Upper lobe of right lung (tissue), 1 donor: ENCODE data around the gene KRTAP4-4. TPM values are rescaled to one million over a fixed set of nuclear protein-coding genes. Genes with fewer than 3 reads are reported as not detected.
"Not testable (repeated sequence)": the region's sequence is repeated elsewhere in the genome, so short reads cannot be mapped to it uniquely, and the experiment has no call there.

Experiments
- ATAC-seq: fragments of 200-7000 bp; cut with Tn5 transposase; one replicate; pipeline ENCODE4 v1.9.1; 2020; ENCODE audit warnings: mild to moderate bottlenecking, moderate library complexity
- DNase-seq: peaks from one replicate; pipeline ENCODE4 v3.0.0-alpha.2; 2020
- H3K27ac ChIP-seq: fragments of 200-600 bp; one replicate; pipeline ENCODE4 v1.8.0; 2022
- H3K27me3 ChIP-seq: fragments of 200-600 bp; one replicate; pipeline ENCODE4 v1.8.0; 2022; ENCODE audit warnings: mild to moderate bottlenecking
- H3K36me3 ChIP-seq: fragments of 200-600 bp; one replicate; pipeline ENCODE4 v1.8.0; 2022
- H3K4me1 ChIP-seq: fragments of 200-600 bp; one replicate; pipeline ENCODE4 v1.8.0; 2022
- H3K4me3 ChIP-seq: fragments of 200-600 bp; one replicate; pipeline ENCODE4 v1.8.0; 2022; ENCODE audit warnings: mild to moderate bottlenecking
- H3K9me3 ChIP-seq: fragments of 200-600 bp; one replicate; pipeline ENCODE4 v1.8.0; 2022
- intact Hi-C: fragments of 100-400 bp; cut with DNase I; formaldehyde crosslinking; loops from one replicate; pipeline ENCODE4 v1.11.0; 2022
- total RNA-seq: library from RNA; stranded (reverse); fragmentation: NEBNext Ultra II Directional; extraction: Animal tissue kit (Norgen Biotek cat#: 25700); gene quantifications from one replicate; pipeline ENCODE4 v1.2.1, GENCODE V29; 2021
- TF ChIP-seq, protein P1 (sequence below): fragments of 200-600 bp; IDR thresholded peaks from one replicate; pipeline ENCODE4 v1.8.0; 2022; ENCODE audit warnings: antibody characterized with exemption
- donor health status: DM: no; HTN: yes; CAD: no; lungs with severe emphysema.

Gene KRTAP4-4
- total RNA-seq, 1 donor from 2014 or later = not detected

DNA sequence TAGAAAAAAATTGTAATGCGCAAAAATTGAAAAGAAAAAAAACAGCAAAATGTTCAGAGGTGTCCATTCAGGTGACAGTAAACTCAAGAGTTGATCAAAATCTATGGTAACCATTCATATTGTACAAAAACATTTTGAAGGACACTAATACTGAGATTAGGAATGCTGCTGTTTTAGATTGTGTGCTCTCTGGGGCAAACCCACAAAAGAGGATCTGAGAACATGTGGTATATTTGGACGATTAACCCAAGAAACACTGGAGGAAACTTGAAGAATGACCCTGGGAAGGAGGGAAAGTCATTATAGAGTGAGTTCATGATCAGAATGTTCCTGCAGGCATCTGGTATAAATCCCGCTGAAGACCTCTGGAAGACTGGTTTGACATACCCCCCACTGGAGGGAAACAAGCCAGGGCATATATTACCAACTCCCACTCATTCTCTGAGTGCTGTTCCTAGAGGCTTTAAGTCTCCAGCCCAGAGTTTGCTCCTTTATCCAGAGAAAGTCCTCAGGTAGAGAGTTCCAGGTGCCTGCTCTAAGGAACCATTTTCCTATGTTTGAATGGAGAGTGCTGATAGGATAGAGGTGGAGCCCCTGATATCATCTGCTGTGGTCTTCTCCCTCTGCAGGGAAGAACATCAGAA is 16.3 kb upstream of the KRTAP4-4 start:
- ATAC-seq = no peak
- no peaks in the 10 kb centered on the region for H3K36me3 ChIP-seq
- TF ChIP-seq, protein P1, sequence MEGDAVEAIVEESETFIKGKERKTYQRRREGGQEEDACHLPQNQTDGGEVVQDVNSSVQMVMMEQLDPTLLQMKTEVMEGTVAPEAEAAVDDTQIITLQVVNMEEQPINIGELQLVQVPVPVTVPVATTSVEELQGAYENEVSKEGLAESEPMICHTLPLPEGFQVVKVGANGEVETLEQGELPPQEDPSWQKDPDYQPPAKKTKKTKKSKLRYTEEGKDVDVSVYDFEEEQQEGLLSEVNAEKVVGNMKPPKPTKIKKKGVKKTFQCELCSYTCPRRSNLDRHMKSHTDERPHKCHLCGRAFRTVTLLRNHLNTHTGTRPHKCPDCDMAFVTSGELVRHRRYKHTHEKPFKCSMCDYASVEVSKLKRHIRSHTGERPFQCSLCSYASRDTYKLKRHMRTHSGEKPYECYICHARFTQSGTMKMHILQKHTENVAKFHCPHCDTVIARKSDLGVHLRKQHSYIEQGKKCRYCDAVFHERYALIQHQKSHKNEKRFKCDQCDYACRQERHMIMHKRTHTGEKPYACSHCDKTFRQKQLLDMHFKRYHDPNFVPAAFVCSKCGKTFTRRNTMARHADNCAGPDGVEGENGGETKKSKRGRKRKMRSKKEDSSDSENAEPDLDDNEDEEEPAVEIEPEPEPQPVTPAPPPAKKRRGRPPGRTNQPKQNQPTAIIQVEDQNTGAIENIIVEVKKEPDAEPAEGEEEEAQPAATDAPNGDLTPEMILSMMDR = no peak
- H3K27ac ChIP-seq = no peak overlapping the region
- no peaks in the 10 kb centered on the region for H3K27me3 ChIP-seq
- intact Hi-C loops = no loop called here
- H3K4me3 ChIP-seq = no peak overlapping the region
- H3K4me1 ChIP-seq = no peaks in the 10 kb centered on the region
- DNase-seq = no peak
- no peaks in the 10 kb centered on the region for H3K9me3 ChIP-seq

DNA sequence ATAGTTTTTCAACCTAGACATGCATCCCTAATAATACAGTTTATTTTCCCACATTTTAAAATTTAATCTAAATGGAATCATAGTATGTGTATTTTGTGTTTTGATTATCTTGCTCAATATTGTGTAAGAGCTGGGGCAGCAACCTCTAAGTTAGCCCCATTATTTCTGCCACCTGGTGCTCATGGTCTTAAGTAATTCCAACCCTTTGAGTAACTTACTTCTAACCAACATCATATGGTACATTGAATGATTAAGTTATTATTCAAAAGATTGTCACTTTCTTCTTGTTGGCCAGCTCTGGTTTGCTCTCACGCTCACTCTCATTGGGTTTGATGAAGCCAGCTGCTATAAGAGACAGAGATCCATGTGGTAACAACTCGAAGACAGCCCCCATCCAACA is 11.3 kb upstream of the KRTAP4-4 start:
- intact Hi-C loops = no loop called here
- TF ChIP-seq, protein P1 = no peak
- Histone ChIP-seq H3K27ac (no peak overlapping the region), H3K4me3 (no peak overlapping the region), H3K27me3 (no peaks in the 10 kb centered on the region), H3K9me3 (no peaks in the 10 kb centered on the region), H3K4me1 (no peaks in the 10 kb centered on the region), H3K36me3 (no peaks in the 10 kb centered on the region)
- DNase-seq (no peak), ATAC-seq (no peak)

DNA sequence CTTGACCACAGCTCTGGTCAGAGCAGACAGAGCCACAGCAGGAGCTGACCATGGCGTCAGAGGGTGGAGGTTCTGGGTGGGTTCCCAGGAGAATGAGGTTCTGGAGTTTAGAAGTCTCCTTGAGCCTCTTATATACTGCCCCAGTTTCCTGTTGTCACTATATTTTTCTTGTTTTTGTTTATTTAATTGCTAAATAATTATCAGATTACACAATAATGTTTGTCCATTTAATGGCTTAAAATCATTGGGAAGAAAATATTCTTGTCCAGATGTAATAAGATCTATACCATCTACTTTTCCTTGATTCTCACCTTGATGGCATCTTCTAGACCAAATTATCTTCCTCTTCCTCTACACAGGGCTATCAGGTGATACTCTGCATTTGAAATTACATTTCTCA is 7.6 kb upstream of the KRTAP4-4 start, which contains the start of gene KRTAP4-3:
KRTAP4-3 (minus strand) TSS at position 101 of the 400 bp plus-strand sequence; CDS start at position 52, 49 bp downstream.
- H3K36me3 ChIP-seq = no peaks in the 10 kb centered on the region
- no peak for ATAC-seq
- TF ChIP-seq, protein P1 = no peak
- H3K4me3 ChIP-seq = no peak within 1 kb of the TSS
- H3K27ac ChIP-seq = no peak within 1 kb of the TSS
- DNase-seq = no peak
- intact Hi-C loops = no loop called here
- H3K27me3 ChIP-seq = no peaks in the 10 kb centered on the region
- H3K9me3 ChIP-seq = no peaks in the 10 kb centered on the region
- no peaks in the 10 kb centered on the region for H3K4me1 ChIP-seq

DNA sequence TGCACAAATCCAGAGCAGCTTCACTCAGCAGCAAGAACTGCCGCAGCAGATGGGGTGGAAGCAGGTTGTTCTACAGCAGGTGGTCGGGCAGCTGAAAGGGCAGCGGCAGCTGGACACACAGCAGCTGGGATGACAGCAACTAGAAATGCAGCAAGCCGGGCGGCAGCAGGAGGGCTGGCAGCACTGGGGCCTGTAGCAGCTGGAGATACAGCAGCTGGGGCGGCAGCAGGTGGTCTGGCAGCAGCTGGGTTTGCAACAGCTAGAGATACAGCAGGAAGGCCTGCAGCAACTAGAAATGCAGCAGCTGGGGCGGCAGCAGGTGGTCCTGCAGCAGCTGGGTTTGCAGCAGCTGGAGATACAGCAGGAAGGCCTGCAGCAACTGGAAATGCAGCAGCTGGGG is 7.0 kb upstream of the KRTAP4-4 start:
- ATAC-seq (no peak), DNase-seq (no peak)
- H3K4me1 ChIP-seq = no peaks in the 10 kb centered on the region
- H3K36me3 ChIP-seq = no peaks in the 10 kb centered on the region
- no peak overlapping the region for H3K4me3 ChIP-seq
- H3K27me3 ChIP-seq = no peaks in the 10 kb centered on the region
- no peak overlapping the region for H3K27ac ChIP-seq
- TF ChIP-seq, protein P1 = no peak
- H3K9me3 ChIP-seq = no peaks in the 10 kb centered on the region
- intact Hi-C loops = no loop called here

DNA sequence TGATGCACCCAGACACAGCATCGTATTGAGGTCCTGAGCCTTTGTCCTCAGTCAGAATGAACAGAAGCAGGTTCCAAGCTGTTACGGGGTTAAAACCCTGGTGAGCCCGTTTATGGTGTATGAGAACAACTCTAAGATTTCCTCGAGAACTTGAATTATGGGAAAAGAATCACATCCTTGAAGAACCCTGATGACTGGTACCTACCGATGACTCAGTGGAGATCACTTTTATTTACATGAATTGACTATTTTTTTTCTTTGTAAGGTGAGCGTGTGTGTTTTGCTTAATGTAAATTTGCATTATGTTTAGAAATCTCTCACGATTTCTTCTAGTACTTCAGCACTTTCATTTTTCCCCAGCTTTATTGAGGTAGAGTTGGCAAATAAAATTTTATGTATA is 3.3 kb upstream of the KRTAP4-4 start:
- H3K27ac ChIP-seq = no peak overlapping the region
- ATAC-seq (no peak), DNase-seq (no peak)
- H3K9me3 ChIP-seq = no peaks in the 10 kb centered on the region
- H3K27me3 ChIP-seq = no peaks in the 10 kb centered on the region
- H3K4me3 ChIP-seq = no peak overlapping the region
- H3K4me1 ChIP-seq = no peaks in the 10 kb centered on the region
- no peaks in the 10 kb centered on the region for H3K36me3 ChIP-seq
- TF ChIP-seq, protein P1 = no peak
- intact Hi-C loops = no loop called here

DNA sequence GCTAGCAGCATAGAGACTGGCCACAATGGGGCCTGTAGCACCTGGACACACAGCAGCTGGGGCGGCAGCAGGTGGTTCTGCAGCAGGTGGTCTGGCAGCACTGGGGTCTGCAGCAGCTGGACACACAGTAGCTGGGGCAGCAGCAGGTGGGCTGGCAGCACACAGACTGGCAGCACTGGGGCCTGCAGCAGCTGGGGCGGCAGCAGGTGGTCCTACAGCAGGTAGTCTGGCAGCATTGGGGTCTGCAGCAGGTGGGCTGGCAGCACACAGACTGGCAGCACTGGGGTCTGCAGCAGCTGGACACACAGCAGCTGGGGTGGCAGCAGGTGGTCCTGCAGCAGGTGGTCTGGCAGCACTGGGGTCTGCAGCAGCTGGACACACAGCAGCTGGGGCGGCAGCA is 358 bp downstream of the KRTAP4-4 start:
- H3K36me3 ChIP-seq, H3K27ac ChIP-seq, H3K9me3 ChIP-seq, H3K27me3 ChIP-seq, H3K4me1 ChIP-seq, DNase-seq, ATAC-seq, intact Hi-C loops, H3K4me3 ChIP-seq: not testable (repeated sequence)
